Body of pancreas (tissue), 4 donors: ENCODE measurements around the gene CACNG4. TPM values are rescaled to one million over a fixed set of nuclear protein-coding genes. Genes with fewer than 3 reads are reported as not detected.

Experiments
- ATAC-seq: fragments of 150-250 bp; one replicate; pipeline ENCODE4 v1.9.1; 2016
- DNase-seq, 4 donors: peaks; one replicate each; pipeline ENCODE4 v3.0.0-alpha.2; 2019
- H3K27ac ChIP-seq, 4 donors: fragments of 200-600 bp; sonication (generic); 1 replicate in 3 of 4; 2 replicates in 1 of 4; pipeline versions ENCODE4 v1.5.1 to v1.6.1; 2016 to 2019; ENCODE audit warnings: mild to moderate bottlenecking in 1 of 4, mixed read lengths in 1 of 4, moderate library complexity in 1 of 4
- H3K27me3 ChIP-seq, 2 donors: fragments of 200-600 bp; sonication (generic); one replicate each; pipeline ENCODE4 v1.6.0; 2016; ENCODE audit warnings: mild to moderate bottlenecking in 1 of 2
- H3K36me3 ChIP-seq, 2 donors: fragments of 200-600 bp; sonication (generic); replicated peaks in 1 of 2; 2 replicates each; pipeline ENCODE4 v1.5.1; 2016; ENCODE audit warnings: low read depth in 2 of 2; ENCODE audit not compliant: insufficient read depth in 1 of 2
- H3K4me1 ChIP-seq: fragments of 200-600 bp; sonication (generic); one replicate; pipeline ENCODE4 v1.6.0; 2016
- H3K4me3 ChIP-seq, 2 donors: fragments of 200-600 bp; sonication (generic); 1 replicate in 1 of 2; 2 replicates in 1 of 2; pipeline ENCODE4 v1.5.1; 2016 to 2019
- H3K9me3 ChIP-seq, 3 donors: fragments of 200-600 bp; sonication (generic); 1 replicate in 2 of 3; 2 replicates in 1 of 3; pipeline ENCODE4 v1.5.1; 2016
- CTCF ChIP-seq, 7 experiments: fragments of 450-650 bp in 4 of 7; fragments of 200-600 bp in 3 of 7; sonication (generic) in 3 of 7; IDR thresholded peaks; one replicate each; pipeline ENCODE4 v1.5.1; 2016 to 2019; ENCODE audit warnings: antibody characterized with exemption in 7 of 7
- POLR2A ChIP-seq, 3 donors: fragments of 450-650 bp; IDR thresholded peaks; one replicate each; pipeline ENCODE4 v1.6.1; 2016; ENCODE audit warnings: antibody characterized with exemption in 3 of 3, mild to moderate bottlenecking in 2 of 3
- WGBS, 2 donors: methylation state at CpG; one replicate each; pipeline ENCODE4 v1.1.5; 2017; 5-methylcytosine and 5-hydroxymethylcytosine counted together
- intact Hi-C: fragments of 100-400 bp; cut with DNase I; formaldehyde crosslinking; loops from one replicate; pipeline ENCODE4 v1.15.1; 2023
- total RNA-seq, 2 donors: library from RNA; depleted of rRNA; stranded (reverse); fragments of >200 nt; gene quantifications; one replicate each; pipeline ENCODE4 v1.1.0, GENCODE V29; 2016

CACNG4 gene
- total RNA-seq, 2 donors from 2014 or later, result 0.26 TPM; not detected in 1

GRCh38 chr17:66918896-66919295 is 45.6 kb upstream of the CACNG4 start:
- H3K4me3 ChIP-seq, result no peak overlapping the region
- H3K4me1 ChIP-seq, result no peaks in the 10 kb centered on the region
- TF ChIP-seq POLR2A (IDR thresholded peaks at IDR 0.05) (no peak), CTCF (IDR thresholded peaks at IDR 0.05) (no peak)
- intact Hi-C loops, result no loop called here
- H3K36me3 ChIP-seq, result no peaks in the 10 kb centered on the region
- no peaks in the 10 kb centered on the region for H3K9me3 ChIP-seq
- WGBS, 2 donors, result 81 to 82% methylated on average over 12 of the region's 12 CpGs
- no peak overlapping the region for H3K27ac ChIP-seq
- ATAC-seq, result no peak
- DNase-seq, result no peak
- H3K27me3 ChIP-seq, result no peaks in the 10 kb centered on the region

DNA sequence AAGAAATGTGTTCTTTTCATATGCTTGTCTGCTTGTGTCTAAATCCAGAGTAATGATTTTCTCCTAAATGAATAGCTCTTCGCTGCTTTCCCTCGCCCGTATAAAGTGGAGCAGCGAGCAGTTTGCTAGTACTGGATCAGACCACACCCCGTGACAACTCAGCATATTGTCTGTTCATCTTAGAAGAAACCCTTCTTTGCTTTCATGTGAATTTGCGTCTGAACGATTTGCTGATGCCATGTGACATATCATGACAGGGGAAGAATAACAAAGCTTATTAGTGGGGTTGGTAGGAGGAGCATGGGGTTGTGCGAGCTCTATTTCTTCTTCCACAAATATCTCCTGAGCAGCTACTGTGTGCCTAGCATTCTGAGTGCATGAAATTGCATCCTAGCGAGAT is 44.1 kb upstream of the CACNG4 start:
- Histone ChIP-seq H3K4me3 (no peak overlapping the region), H3K27me3 (no peaks in the 10 kb centered on the region), H3K9me3 (no peaks in the 10 kb centered on the region), H3K4me1 (no peaks in the 10 kb centered on the region), H3K27ac (no peak overlapping the region), H3K36me3 (no peaks in the 10 kb centered on the region)
- 72 to 78% methylated on average over 9 of the region's 9 CpGs for WGBS, 2 donors
- TF ChIP-seq POLR2A (IDR thresholded peaks at IDR 0.05) (no peak), CTCF (IDR thresholded peaks at IDR 0.05) (no peak)
- intact Hi-C loops, result no loop called here
- DNase-seq (no peak), ATAC-seq (no peak)

- no peaks in the 10 kb centered on the region for H3K9me3 ChIP-seq
- H3K4me3 ChIP-seq, result no peak overlapping the region
- TF ChIP-seq POLR2A (IDR thresholded peaks at IDR 0.05) (no peak), CTCF (IDR thresholded peaks at IDR 0.05) (no peak)
- no peak for ATAC-seq
- no peaks in the 10 kb centered on the region for H3K4me1 ChIP-seq
- no peaks in the 10 kb centered on the region for H3K27me3 ChIP-seq
- no peaks in the 10 kb centered on the region for H3K36me3 ChIP-seq
- no peak for DNase-seq
- H3K27ac ChIP-seq, result no peak overlapping the region
- 78 to 91% methylated on average over 4 of the region's 4 CpGs for WGBS, 2 donors
- intact Hi-C loops, result no loop called here
These were observed 43.6 kb upstream of the CACNG4 start for GRCh38 chr17:66920950-66921349.

GRCh38 chr17:66923886-66924285 is 40.6 kb upstream of the CACNG4 start:
- no peak for ATAC-seq
- H3K9me3 ChIP-seq, result no peaks in the 10 kb centered on the region
- WGBS, 2 donors, result 50 to 56% methylated on average over 1 of the region's 1 CpG
- H3K4me1 ChIP-seq, result no peaks in the 10 kb centered on the region
- no peak for DNase-seq
- H3K36me3 ChIP-seq, result no peaks in the 10 kb centered on the region
- H3K4me3 ChIP-seq, result no peak overlapping the region
- H3K27me3 ChIP-seq, result no peaks in the 10 kb centered on the region
- H3K27ac ChIP-seq, result no peak overlapping the region
- intact Hi-C loops, result no loop called here
- no peak for TF ChIP-seq POLR2A (IDR thresholded peaks at IDR 0.05)
- no peak for TF ChIP-seq CTCF (IDR thresholded peaks at IDR 0.05)

- ATAC-seq, result no peak
- no peak overlapping the region for H3K27ac ChIP-seq
- DNase-seq, result no peak
- 79 to 81% methylated on average over 8 of the region's 8 CpGs for WGBS, 2 donors
- no peaks in the 10 kb centered on the region for H3K9me3 ChIP-seq
- no peaks in the 10 kb centered on the region for H3K36me3 ChIP-seq
- H3K27me3 ChIP-seq, result no peaks in the 10 kb centered on the region
- intact Hi-C loops, result no loop called here
- TF ChIP-seq POLR2A (IDR thresholded peaks at IDR 0.05), result no peak
- H3K4me1 ChIP-seq, result no peaks in the 10 kb centered on the region
- no peak overlapping the region for H3K4me3 ChIP-seq
These were observed 38.6 kb upstream of the CACNG4 start for GRCh38 chr17:66925811-66926500.
